Tibial nerve (tissue), 4 donors: ENCODE data around the gene PHC2.

ENCODE experiments used
- EP300 ChIP-seq, 2 donors: sonication (generic); formaldehyde crosslinking; IDR thresholded peaks; one replicate each; pipeline ENCODE4 v1.6.1; 2017; ENCODE audit warnings: antibody characterized with exemption in 2 of 2, mild to moderate bottlenecking in 1 of 2
- POLR2A ChIP-seq, 2 donors: fragments of 450-650 bp; IDR thresholded peaks; one replicate each; pipeline ENCODE4 v1.6.1; 2017; ENCODE audit warnings: antibody characterized with exemption in 2 of 2, mild to moderate bottlenecking in 2 of 2, moderate library complexity in 2 of 2
- TF ChIP-seq, protein P1 (sequence below), 5 experiments: fragments of 200-600 bp in 3 of 5; fragments of 450-650 bp in 2 of 5; sonication (generic) in 3 of 5; IDR thresholded peaks; one replicate each; pipeline ENCODE4 v1.5.1; 2016 to 2019; ENCODE audit warnings: antibody characterized with exemption in 5 of 5, mild to moderate bottlenecking in 3 of 5, moderate library complexity in 2 of 5

DNA sequence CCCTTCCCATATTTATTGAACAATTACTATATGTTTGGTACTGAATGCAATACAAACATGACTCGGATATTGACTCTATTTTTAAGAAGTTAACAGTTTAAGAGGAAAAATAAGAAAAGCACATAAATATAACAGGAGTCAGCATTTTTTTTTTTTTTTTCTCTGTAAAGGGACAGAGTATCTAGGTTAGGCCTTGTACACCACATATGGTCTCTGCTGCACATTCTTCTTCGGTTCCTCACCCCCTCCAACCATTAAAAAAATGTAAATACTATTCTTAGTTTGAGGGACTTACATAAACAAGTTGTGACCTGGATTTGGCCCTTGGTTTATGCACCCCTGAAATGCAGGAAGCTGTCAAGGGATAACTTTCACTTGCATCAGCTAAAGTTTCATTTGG is 40.4 kb downstream of the PHC2 start:
- TF ChIP-seq, protein P1, sequence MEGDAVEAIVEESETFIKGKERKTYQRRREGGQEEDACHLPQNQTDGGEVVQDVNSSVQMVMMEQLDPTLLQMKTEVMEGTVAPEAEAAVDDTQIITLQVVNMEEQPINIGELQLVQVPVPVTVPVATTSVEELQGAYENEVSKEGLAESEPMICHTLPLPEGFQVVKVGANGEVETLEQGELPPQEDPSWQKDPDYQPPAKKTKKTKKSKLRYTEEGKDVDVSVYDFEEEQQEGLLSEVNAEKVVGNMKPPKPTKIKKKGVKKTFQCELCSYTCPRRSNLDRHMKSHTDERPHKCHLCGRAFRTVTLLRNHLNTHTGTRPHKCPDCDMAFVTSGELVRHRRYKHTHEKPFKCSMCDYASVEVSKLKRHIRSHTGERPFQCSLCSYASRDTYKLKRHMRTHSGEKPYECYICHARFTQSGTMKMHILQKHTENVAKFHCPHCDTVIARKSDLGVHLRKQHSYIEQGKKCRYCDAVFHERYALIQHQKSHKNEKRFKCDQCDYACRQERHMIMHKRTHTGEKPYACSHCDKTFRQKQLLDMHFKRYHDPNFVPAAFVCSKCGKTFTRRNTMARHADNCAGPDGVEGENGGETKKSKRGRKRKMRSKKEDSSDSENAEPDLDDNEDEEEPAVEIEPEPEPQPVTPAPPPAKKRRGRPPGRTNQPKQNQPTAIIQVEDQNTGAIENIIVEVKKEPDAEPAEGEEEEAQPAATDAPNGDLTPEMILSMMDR (IDR thresholded peaks at IDR 0.05), result no peak
- TF ChIP-seq POLR2A (IDR thresholded peaks at IDR 0.05) (no peak), EP300 (IDR thresholded peaks at IDR 0.05) (no peak)
